Left lobe of liver (tissue), 2 donors: ENCODE results near the gene CD36. TPM values are rescaled to one million over a fixed set of nuclear protein-coding genes. Genes with fewer than 3 reads are reported as not detected.
"Not testable (repeated sequence)": the region's sequence is repeated elsewhere in the genome, so short reads cannot be mapped to it uniquely, and the experiment has no call there.

Experiments used
- ATAC-seq: fragments of 200-7000 bp; cut with Tn5 transposase; one replicate; pipeline ENCODE4 v1.9.1; 2020; ENCODE audit warnings: mild to moderate bottlenecking, moderate library complexity
- DNase-seq: peaks from one replicate; pipeline ENCODE4 v3.0.0-alpha.2; 2020; ENCODE audit warnings: low spot score
- total RNA-seq: library from RNA; stranded (reverse); gene quantifications from one replicate; pipeline ENCODE4 v1.2.1, GENCODE V29; 2021
- donor health status: DM: no; HTN: no; CAD: no; lungs with moderate emphysema.
- donor health status: DM: no; HTN: yes; CAD: no.

CD36 gene
- total RNA-seq, 1 donor from 2014 or later, result 16.3 TPM

DNA sequence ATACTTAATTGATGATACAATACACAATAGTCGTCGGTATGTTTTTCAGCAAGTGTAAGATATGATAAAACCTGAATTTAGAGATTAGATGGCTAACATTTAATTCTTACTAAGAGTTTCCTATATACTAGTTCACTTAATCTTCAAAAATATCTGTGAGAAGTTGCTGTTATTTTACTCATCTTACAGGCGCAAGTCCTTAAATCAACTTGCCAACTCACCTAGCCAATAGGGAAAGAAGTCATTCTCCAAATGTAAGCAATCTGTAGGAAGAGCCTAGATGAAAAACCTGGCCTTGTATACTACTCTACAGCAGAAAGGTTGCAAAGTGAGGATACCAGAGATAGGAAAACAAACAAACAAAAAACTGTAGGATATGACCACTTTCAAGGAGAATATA lies 10.6 kb downstream of the CD36 start:
- no peak for ATAC-seq
- DNase-seq, result no peak

DNA sequence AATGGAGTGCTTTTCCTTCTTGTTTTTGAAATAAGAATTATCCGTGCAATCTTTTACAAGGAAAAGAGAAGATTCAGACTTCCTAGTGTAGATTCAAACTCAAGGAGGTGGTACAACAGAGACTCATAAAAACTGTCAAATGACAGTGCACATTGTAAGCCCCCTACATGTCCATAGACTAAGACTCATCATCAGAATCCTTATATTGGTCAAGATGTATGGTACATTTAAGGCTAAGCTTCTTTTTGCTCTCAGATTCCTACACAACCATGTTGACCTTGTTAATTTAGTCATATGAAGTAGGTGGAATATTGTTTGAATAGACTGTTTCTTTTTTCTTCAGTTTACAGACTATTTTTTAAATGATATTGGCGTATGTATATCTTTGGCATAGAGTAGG lies 11.6 kb downstream of the CD36 start:
- DNase-seq (no peak), ATAC-seq (no peak)

DNA sequence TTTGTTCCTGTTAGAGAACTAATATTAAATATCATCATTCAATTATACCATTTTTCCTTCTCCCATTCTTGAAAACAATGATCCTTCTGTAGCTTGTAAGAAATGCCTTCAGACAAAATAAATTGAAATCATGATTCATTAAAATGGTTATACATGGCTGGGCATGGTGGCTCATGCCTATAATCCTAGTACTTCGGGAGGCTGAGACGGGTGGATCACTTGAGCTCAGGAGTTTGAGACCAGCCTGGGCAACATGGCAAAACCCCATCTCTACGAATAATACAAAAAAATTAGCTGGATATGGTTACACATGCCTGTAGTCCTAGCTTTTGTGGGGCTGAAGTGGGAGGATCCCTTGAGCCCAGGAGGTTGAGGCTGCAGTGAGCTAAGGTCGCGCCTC lies 13.0 kb downstream of the CD36 start:
- DNase-seq, result no peak
- no peak for ATAC-seq

DNA sequence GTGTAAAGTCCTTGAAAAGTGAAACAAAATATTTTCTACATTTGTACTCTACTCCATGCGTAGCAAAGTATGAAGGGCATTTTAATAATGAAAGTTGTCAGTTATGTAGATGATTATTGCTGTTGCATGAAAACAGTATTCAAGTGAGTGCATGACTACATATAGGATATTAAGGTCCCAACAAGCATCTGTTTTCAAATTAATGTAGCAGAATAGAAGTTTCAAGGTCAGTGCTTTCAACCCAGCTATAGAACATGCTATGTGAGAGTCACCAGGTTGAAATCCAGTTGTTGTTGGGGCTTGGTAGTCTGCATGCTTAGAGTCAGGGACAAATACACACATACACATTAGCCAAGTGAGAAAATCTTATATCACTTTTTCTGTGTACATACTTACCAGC lies 14.8 kb downstream of the CD36 start:
- no peak for ATAC-seq
- no peak for DNase-seq

DNA sequence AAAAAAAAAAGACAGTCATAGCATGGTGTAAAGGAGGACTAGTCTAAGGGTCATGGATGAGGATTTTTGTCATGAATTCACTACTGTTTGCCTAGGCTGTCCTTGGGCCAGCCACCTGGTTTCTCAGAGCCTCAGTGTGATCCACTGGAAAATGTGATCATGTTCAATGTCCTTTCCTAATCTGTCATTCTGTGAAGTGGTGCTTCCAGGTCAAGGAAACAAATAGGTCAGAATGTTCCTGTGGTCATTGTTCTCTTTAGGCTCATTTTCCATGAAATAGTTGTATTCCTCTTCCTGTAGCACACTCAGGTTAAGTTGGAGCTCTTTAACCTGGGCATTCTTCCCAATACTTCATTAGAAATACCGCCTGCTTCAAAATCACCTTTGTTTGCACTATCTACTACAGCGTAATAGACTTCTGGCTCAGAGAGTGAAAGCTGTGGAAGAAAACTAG lies 16.5 kb downstream of the CD36 start:
- ATAC-seq (peak; percentile 86), DNase-seq (no peak)

DNA sequence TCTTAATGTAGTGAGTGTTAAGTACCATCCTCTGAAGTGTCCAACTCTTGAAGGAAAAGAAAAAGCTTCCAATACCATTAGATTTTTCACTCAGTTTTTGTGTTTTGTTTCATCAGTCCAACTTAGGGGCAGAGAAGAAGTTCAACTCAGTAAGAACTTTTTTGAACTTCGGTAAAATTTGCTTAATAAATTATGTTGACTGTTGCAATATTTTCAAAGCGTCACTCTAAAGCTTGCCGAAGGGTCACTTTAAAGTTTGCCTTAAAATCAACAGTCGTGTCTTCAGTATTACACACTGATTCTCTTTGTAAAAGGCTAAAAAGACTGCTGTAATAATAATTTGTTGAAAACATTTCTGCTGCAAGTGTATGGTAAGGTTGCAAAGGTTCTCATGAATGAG lies 17.6 kb downstream of the CD36 start:
- no peak for ATAC-seq
- DNase-seq, result no peak

DNA sequence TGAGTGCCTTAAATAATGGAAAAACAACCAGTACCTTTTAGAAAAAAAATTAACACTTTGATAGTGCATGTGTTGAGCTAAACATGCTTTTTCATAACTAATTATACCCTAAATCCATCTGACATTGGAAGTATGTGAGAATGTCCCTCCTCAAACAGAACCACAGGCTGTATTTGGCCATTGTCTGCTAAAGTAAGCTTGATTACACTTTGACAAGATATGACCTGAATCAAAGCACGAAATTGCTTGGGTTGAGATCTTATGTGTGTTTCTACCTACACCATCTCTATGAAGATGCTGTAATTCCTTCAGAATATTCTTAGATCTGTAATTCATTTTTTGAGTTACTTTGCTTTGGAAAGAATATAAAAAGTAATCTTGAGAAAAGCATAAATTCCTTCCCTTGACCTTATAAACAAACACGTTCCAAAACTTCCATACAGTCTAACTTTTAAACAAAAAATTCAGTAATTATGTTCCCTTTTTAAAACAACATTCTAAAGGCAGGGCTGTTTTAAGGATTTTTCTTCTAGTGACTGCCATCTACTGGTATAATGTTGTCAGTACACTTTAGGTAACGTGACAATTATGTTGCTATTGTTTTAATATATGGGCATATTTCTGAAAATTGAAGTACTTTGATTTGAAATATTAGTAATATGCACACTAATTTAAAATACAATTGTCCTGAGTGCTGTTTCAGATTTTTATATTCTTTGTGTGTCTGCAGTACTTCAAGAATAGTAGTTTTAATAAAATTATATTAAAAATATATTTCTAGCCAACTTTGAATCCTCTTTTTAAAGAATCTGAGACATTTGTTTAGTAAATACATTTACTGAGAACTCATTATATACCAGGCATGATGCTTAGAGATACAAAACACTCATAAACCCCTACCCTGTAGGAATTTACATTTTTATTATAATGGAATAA lies 20.9 kb downstream of the CD36 start:
- no peak for DNase-seq
- peak; percentile 80 for ATAC-seq

DNA sequence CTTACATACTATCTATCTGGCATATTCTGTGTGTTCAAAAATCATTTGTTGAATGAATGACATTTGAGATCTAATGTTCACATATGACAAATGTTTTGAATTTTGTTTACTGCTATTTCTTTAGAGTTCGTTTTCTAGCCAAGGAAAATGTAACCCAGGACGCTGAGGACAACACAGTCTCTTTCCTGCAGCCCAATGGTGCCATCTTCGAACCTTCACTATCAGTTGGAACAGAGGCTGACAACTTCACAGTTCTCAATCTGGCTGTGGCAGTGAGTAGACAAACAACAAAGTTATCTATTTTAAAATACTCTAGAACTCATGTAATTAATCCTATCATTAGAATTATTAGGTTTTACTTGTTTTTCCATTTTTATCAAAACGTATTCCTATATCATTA lies 22.5 kb downstream of the CD36 start:
- ATAC-seq (no peak), DNase-seq (no peak)

DNA sequence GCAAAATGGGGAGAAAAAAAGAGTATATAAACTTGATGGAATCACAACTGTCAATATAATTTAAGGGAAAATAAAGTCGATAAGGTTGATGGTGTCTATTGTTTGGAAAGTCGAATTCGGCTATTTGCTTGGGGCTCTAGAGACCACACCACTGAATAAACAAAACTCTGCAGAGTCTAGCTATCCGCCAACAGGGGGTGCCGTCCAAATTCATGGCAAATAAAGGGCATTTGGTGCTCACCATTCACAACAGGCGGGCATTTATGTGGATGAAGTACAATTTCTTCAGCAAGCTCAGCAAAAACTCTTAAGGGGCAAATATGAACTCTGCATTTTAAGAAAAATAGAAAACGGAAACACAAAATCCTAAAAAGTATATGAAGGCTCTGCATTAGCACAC lies 23.3 kb downstream of the CD36 start:
- ATAC-seq, result no peak
- no peak for DNase-seq

DNA sequence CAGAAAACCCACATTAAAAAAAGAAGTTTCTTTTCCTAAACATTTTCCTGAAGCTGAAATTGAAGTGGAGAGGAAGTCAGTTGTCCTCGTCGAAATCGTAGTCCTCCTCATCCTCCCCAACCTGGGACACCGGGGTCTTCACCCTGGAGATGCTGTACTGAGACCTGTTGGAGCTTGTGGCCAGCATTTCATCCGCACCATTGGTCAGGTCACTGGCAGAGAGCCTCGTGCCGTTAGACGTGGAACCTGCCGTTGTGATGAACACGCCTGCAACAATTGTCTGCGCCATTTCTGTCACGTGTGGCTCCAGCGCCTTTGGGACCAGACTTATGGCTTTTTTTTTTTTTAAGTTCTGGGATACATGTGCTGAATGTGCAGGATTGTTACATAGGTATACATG lies 23.8 kb downstream of the CD36 start:
- no peak for DNase-seq
- ATAC-seq, result no peak

DNA sequence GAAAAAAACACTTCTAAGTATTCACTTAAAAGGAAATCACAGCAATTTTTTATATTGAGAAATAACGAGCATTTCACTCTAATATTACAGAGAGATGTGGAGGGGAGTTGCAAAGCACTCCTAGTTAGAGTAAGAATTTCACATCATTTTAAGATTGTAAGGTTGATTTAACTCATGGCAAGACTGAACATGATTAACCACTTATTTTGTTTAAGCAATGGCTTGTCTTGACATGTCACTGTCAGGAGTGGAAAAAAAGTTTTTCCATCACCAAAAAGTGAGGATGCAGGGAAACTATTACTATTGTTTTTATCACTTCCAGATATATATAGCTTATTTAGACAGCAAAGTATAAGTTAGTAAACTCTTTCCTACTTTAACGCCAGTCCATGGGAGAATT lies 27.1 kb downstream of the CD36 start:
- no peak for ATAC-seq
- DNase-seq, result no peak

DNA sequence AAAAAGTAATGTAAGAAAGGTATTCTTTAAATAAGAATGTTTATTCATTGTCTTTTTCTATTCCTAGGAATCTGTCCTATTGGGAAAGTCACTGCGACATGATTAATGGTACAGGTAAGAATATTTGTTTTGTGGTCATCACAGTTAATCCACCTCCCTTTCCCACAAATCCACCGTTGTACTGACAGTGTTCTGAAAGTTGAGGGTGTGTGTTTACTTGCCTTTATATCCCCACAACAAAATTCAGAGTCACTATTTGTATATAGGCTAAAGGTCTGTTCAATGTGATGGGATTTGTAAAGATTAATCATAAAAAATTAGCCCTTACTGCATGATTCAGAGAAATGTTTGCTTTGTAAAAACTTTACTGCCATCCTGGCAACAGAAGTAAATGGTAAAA lies 27.9 kb downstream of the CD36 start:
- DNase-seq, result no peak
- ATAC-seq, result no peak

DNA sequence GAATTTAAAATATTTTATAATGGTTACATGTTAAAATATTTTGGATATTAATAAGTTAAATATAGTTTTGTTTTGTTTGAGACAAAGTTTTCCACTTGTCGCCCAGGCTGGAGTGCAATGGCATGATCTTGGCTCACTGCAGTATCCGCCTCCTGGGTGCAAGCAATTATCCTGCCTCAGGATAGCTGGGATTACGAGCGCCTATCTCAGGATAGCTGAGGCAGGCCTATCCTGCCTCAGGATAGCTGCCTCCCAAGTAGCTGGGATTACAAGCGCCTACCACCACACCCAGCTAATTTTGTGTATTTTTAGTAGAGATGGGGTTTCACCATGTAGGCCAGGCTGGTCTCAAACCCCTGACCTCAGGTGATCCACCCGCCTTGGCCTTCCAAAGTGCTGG lies 30.9 kb downstream of the CD36 start:
- ATAC-seq, DNase-seq: not testable (repeated sequence)

DNA sequence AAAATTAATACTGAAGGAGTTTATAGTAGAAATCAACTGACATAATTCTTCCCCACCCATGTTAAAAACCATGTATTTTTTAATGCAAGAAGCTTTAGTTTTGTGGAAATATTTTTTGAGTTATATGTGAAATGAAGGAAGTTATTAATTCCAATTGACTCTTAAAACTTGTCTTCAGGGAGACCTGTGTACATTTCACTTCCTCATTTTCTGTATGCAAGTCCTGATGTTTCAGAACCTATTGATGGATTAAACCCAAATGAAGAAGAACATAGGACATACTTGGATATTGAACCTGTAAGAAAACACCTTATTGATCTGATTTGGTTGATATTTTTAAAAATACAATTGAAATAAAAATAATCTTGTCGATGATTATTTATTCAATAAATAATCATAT lies 33.3 kb downstream of the CD36 start:
- DNase-seq (no peak), ATAC-seq (no peak)

DNA sequence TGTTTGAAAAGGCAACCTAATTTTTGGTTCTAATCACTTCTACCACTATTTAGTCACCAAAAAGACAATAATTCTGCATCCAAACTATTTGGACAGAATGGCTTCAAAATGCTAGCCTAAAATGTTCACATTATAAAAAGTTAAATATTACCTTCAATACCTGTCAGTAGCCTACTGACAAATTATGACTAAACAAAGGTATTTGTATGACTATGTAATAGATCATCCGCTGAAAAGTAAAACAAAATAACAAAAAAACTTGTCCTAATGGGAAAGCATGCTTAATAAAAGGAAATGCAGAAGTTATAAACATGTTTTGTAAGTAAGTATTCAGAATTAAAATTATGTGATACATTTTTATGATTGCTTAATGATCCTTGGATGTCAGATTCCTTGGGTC lies 36.6 kb downstream of the CD36 start:
- no peak for DNase-seq
- no peak for ATAC-seq

DNA sequence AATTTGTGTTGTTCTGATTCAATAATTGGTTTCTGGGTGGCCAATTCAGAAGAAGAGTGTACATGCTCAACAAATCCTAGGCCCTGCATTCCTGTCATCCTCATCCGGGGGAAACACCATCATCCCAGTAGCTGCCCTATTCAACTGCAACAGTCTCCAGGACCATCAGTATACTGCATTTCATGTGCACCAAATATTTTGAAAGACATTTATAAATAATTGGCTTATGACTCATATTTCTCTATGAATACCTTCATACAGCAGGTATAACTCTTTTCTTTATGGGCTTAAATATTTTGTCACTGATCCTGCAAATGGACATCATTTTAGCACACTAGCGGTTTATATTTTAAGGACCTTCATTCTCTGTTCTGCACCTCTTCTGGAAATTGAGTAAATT lies 38.0 kb downstream of the CD36 start:
- no peak for DNase-seq
- no peak for ATAC-seq

DNA sequence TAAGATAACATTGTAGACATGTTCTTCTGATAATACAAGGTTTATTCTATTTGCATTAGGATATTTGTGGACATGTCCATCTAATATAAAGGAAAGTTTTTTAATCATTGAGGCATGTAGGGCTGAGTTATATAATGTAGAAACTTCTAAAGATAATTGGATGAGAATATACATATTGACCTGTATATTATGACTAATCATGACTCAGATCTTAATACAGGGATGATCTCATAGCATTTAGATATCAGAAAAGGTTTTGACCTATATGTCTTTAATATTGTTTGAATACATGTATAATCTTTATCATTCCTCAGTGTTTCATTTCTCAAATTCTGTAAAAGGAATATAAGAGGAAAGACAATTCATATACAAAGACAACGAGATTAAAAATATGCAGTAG lies 39.2 kb downstream of the CD36 start:
- ATAC-seq (no peak), DNase-seq (no peak)

DNA sequence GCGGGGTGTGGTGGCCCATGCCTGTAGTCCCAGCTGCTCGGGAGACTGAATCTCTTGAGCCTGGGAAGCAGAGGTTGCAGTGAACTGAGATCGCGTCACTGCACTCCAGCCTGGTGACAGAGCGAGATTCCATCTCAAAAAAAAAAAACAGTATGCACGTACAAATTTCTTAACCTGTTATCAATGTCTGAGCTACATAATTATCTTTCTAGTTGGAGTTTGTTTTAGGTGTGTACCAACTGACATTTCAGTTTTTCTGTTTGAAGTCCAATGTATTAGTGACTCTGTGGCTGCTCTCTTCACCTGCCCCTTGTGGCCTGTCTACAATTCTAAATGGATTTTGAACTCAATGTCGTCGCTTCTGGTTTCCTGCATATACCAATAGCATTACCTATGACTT lies 40.3 kb downstream of the CD36 start:
- peak; percentile 89 for ATAC-seq
- no peak for DNase-seq

DNA sequence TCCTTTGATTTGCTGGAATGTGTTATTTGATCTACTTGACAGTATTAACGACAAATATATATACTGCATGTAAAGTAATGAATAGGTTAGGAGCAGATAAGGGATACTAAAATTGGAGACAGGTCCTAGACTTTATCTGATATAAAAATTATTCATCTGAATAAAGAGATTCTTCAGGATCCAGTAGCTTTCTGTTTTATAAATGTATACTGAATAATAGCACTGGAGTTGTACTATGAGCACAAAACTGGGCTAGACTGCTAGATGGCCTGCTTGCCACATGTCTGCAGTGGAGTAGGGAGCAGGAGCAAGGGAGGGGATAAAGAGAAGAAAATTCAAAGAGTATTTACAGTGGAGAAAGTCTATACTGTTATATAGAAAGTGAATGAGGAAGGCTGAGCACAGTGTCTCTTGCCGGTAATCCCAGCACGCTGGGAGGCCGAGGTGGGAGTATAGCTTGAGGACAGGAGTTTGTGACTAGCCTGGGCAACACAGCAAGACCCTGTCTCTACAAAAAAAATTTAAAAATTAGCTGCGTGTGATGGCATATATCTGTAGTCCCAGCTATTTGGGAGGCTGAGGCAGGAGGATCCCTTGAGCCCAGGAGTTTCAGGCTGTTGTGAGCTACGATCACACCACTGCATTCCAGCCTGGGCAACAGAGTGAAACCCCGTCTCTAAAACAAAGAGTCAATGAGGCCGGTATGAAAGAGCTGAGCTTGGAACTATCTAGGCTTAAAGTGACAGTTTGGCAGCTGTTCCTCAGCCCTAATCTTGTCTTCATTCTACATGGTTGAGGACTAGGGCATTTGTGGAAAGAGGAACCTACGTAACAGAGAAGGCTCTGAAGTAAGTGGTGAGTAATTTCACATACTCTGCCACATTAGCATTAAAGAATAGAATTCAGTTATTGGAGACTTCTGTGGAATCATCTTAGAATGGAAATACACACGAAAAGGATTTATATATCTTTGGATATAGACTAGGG lies 41.8 kb downstream of the CD36 start:
- no peak for DNase-seq
- ATAC-seq, result no peak

DNA sequence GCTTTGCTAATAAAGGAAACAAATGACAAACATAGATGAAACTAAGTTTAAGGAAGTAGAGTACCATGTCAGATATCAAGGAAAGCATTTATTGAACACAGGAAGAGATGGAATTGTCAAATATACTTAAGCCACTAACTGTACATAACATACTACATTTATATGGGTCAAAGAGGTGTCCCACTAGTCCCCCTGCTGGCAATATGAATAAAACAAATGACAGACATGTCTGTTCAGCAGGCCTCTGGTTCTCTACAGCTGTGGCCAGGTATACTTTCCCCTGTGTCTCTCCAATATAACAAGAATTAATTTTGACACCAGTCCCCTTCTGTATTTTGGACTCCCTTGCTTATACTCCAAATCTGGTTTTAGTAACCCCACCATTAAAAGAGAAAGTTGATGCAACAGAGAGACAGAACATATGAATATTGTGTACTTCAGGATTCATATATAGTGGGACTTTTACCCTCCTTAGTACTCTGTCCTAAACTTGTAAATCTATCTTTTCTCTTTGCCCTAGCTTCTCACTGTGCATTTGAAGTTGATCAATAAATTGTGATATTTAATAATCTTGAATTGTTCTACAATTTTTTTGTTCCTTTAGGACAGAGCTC lies 42.9 kb downstream of the CD36 start:
- DNase-seq, result no peak
- ATAC-seq, result peak; percentile 78

DNA sequence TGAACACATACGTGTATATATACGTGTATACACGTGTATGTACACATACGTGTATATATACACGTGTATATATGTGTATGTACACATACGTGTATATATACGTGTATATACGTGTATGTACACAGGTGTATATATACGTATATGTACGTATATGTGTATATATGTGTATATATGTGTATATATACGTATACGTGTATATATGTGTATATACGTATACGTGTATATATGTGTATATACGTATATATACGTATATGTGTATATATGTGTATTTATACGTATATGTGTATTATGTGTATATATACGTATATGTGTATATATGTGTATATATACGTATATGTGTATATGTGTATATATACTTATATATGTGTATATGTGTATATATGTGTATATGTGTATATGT lies 44.3 kb downstream of the CD36 start:
- ATAC-seq (no peak), DNase-seq (no peak)
